Activated T-cell treated with anti-CD3 and anti-CD28 coated beads, Interleukin-2, amount 50 U/mL, for 24 hours (primary cell): ENCODE data around the gene TOGARAM2.

Experiments used
- DNase-seq: peaks from one replicate; pipeline ENCODE4 v3.0.0-alpha.2; 2020
- H3K27ac Mint-ChIP-seq: 2 replicates; pipeline ENCODE4 v1.8.0; 2020; ENCODE audit warnings: mild to moderate bottlenecking, mixed read lengths
- H3K27me3 Mint-ChIP-seq: 2 replicates; pipeline ENCODE4 v1.8.0; 2020; ENCODE audit warnings: mixed read lengths
- H3K36me3 Mint-ChIP-seq: 2 replicates; pipeline ENCODE4 v1.8.0; 2020; ENCODE audit warnings: low read depth, mixed read lengths
- H3K4me1 Mint-ChIP-seq: 2 replicates; pipeline ENCODE4 v1.8.0; 2020; ENCODE audit warnings: low read depth, mixed read lengths
- H3K4me3 Mint-ChIP-seq: 2 replicates; pipeline ENCODE4 v1.8.0; 2020; ENCODE audit warnings: mild to moderate bottlenecking, moderate library complexity, mixed read lengths
- H3K9me3 Mint-ChIP-seq: 2 replicates; pipeline ENCODE4 v1.8.0; 2020; ENCODE audit warnings: mixed read lengths

TOGARAM2 gene

GRCh38 chr2:29100564-29100963 is 119.5 kb downstream of the TOGARAM2 start:
- no peak for DNase-seq
- H3K4me3 Mint-ChIP-seq, result no peak overlapping the region
- no peaks in the 10 kb centered on the region for H3K4me1 Mint-ChIP-seq
- H3K27me3 Mint-ChIP-seq, result no peaks in the 10 kb centered on the region
- H3K27ac Mint-ChIP-seq, result no peak overlapping the region
- H3K36me3 Mint-ChIP-seq, result no peaks in the 10 kb centered on the region
- no peaks in the 10 kb centered on the region for H3K9me3 Mint-ChIP-seq
